OCI-LY7 (cell line): ENCODE results near the gene ROBO2.

Experiments used
- EZH2phosphoT487 ChIP-seq: fragments of 200-600 bp; sonication (generic); IDR thresholded peaks from 2 replicates; pipeline ENCODE4 v1.6.1; 2018; ENCODE audit warnings: low read depth, borderline replicate concordance, mild to moderate bottlenecking, mixed run types, antibody characterized with exemption, low read length, moderate library complexity, mixed read lengths
- TF ChIP-seq, protein P1 (sequence below): fragments of 200-600 bp; sonication (generic); conservative IDR thresholded peaks from 2 replicates; pipeline ENCODE4 v1.5.1; 2014; ENCODE audit warnings: mild to moderate bottlenecking, antibody characterized with exemption, low read length, moderate library complexity, mixed read lengths

DNA sequence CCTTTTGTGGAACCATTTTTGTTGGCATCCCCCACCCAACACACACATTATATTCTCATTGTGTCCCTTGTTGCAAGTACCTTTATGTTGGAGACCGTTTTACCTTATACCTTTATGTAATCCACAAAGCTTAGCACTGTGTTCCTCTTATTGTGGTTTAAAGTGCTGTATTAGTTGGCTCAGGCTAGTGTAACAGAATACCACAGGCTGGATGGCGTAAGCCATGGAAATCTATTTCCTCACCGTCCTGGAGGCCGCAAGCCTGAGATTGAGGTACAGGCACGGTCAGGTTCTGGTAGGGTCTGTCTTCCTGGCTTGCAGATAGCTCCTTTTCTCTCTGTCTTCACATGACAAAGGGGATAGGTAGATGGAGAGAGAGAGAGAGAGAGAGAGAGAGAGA lies 302.8 kb downstream of the ROBO2 start:
- TF ChIP-seq, protein P1, sequence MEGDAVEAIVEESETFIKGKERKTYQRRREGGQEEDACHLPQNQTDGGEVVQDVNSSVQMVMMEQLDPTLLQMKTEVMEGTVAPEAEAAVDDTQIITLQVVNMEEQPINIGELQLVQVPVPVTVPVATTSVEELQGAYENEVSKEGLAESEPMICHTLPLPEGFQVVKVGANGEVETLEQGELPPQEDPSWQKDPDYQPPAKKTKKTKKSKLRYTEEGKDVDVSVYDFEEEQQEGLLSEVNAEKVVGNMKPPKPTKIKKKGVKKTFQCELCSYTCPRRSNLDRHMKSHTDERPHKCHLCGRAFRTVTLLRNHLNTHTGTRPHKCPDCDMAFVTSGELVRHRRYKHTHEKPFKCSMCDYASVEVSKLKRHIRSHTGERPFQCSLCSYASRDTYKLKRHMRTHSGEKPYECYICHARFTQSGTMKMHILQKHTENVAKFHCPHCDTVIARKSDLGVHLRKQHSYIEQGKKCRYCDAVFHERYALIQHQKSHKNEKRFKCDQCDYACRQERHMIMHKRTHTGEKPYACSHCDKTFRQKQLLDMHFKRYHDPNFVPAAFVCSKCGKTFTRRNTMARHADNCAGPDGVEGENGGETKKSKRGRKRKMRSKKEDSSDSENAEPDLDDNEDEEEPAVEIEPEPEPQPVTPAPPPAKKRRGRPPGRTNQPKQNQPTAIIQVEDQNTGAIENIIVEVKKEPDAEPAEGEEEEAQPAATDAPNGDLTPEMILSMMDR = no peak
- TF ChIP-seq EZH2phosphoT487 = no peak
